Measurements from ENCODE around the gene ZNF530.
A peak's percentile ranks its signal among the peaks of the same experiment; 100 is the strongest.

Gene ZNF530

GRCh38 chr19:57599761-57600383 lies at the start of gene ZNF530:
Gene ZNF530 (plus strand): TSS chr19:57599885. CDS start chr19:57604346, 4,461 bp downstream.
- DNase-seq: peak; percentile 86

DNA sequence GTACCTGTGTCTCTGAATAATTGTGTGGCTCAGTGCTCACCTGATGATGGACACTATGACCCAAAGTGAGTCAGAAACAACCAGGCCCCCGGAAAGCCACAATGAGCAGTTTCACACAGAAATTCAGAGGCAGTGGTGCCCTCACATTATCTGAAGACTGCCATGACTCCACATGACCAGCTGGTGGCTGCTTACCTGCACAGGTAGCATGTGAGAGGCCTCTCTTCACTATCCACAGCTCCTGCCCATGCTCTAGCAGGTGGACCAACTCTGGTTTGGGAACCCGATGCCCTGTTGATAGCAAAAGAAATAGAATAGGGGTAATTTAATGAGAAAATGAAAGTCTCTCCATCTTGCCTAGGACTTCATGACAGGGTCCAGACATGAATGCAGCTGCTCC lies 47.3 kb upstream of the ZNF530 start:
- no peak for DNase-seq

DNA sequence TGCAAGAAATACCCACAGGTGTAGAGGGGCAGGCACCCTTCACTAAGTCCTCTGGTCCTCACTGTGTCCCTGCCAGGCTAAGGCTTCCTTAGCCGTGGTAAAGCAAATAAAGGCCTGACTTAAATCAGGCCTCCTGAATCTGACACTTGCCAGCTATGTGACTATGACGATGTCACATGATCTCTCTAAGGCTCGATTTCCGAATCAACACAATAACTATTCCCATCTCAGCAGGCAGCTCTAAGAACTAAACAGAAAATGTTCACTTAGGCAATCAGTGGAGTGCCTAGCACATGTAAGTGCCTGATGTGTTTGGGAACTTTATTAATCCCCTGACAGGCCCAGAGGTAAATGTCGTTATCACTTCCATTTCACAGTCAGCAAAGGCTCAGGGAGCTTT lies 42.0 kb upstream of the ZNF530 start:
- DNase-seq: no peak

GRCh38 chr19:57558525-57558924 lies 41.2 kb upstream of the ZNF530 start:
- DNase-seq: no peak

DNA sequence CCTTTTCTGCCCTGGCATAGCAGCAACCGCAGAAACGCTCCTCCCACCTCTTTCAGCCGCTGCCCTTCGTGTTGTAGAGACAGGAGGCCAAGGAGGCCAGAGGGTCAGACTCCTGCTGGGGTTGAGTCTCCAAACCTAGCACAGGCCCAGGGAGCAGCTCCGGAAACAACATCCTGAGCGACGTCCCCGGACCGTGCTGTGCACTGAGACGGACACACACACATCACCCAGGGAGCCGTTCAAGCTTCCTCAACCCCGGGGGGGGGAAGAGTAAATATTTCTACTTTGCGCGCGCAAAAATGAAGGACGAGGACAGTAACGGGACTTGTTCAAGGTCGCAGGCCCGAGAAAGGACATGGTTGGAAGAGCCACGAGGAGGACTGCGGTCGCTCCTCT lies 40.7 kb upstream of the ZNF530 start:
- no peak for DNase-seq

DNA sequence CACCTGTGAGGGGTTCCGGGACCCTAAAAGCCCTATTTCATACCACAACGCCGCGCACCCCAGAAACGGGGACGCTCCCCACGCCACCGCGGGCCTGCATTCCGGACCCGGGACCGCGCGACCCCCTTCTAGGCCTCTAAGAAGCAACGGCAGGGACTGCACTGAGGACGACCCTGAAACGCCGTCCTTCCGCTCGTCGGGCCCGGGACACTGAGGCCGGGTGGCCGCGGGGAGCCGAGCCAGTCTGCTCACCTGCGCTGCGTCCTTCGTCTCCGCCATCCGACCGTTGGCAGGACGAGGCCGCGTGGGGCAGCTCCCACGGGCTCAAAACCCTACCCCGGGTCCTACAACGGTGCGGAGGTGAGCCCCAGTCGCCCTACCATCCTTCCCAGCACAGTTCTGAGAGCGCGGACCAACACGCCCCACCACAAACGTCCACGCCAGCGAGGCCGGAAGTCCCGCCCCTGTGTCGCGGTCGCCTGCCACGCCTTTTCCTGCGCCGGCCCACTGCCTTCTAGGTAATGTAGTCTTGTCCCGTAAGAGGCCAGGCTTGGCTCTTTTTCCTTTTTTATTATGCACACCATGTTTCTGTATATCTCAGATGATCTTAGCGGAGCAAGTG lies 40.2 kb upstream of the ZNF530 start, which contains the start of gene ZNF550:
Gene ZNF550 (minus strand): TSS at position 460 of the 622 bp plus-strand sequence. CDS start 181 bp downstream, at position 279.
- peak; percentile 71 for DNase-seq

DNA sequence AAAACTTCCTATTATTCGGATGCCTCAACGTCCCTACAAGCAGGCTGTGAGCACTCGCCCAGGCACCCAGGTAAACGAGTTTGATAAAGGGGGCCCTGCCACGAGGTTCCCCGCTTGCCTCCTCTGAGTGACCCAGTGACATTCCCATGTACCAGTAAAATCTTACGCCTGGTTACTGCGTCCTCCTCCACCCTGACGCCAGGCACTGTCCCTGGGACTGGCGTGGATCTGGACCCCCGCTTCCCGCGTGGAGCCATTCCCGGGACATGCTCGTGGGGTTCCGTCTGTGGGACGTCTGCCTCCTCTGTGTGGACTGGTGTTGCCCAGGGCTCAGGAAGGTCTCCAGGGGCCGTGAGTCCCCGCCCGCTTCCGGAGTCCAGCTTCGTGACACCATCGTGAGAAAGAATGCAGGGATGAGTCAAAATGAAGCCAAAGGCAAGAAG lies 39.6 kb upstream of the ZNF530 start:
- DNase-seq: no peak

DNA sequence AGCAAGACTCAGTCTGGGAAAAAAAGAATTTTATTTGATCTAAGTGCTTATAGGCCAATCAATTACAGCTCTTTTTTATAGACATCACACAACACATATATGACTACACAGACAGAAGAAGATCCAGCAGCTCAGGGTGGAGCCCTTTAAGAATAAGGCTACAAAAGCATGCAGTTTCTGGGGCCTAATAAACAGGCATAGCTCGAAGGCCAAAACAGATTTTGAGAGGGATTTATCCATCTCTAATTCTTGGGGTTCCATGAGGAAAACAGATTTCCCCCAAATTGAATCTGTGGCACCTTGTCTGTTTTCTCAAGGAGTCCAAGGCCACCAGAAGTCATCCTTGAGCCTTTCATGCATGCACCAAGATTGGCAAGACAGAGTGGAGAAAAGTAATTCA lies 36.1 kb upstream of the ZNF530 start:
- DNase-seq: no peak

GRCh38 chr19:57566396-57567265 lies 33.1 kb upstream of the ZNF530 start:
- DNase-seq: no peak

DNA sequence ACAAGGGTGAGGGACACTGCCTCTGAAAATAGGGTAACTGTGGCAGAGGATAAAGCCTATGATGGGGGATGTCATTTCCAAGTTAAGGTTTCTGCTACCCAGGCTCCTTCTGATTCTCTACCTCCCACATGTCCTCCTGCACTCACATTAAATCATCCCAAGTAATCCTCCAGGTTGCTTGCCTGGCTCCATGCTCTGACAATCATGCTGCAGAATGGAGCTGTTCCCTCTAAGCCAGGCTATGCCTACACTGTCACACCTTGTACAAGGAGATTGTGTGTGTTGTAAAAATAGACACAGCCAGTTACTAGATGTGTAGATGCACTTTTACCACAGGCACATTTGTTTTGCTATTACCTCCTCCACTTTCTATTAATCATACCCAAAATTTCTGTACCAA lies 29.0 kb upstream of the ZNF530 start:
- DNase-seq: no peak

GRCh38 chr19:57572415-57572947 lies 27.2 kb upstream of the ZNF530 start:
- no peak for DNase-seq

DNA sequence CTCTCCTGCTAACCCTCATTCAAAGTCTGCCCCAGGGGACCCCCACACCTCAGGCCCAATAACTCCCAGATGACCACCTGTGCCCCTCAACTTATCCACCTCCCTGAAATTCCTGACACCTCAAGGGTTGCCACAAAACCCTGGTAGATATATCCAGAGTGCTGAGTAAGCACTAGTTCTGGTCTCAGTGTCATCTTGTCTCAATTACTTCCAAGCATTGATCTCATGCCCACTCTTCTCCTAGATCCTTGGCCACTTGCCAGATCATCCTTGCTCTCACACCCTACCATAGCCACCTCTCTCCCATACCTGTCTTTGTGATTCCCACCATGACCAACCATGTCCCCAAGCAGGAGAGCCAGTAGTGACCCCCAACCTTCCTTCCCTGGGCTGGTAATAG lies 23.0 kb upstream of the ZNF530 start:
- DNase-seq: no peak

- peak; percentile 89 for DNase-seq
These were observed 21.0 kb upstream of the ZNF530 start, which contains the start of gene ZNF416 for GRCh38 chr19:57578487-57579205. Gene ZNF416 (minus strand): TSS chr19:57578911. CDS start chr19:57578704, 207 bp downstream.

DNA sequence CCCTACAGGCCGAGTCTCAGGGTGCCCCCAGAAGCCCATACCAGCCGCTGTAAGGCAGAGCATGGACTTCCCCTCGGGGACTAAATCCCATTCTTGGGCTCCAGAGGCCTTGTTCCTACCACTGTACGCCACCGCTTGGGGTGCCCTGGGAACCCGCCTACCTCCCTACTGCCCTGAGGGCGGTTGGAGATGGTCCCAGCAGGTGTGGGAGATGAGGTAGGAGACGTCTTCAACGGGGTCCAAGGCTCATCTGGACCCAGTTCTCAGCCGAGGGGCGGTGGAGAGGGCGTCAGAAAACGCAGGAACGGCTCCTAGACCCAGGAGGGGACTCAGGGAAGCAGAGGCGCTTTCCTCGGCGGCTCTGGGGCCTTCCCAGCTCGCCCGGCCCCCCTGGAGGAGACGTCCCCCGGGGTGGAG lies 16.6 kb upstream of the ZNF530 start:
- no peak for DNase-seq

GRCh38 chr19:57583521-57584416 lies 15.9 kb upstream of the ZNF530 start, which contains the start of gene ZIK1:
Gene ZIK1 (plus strand): TSS chr19:57584145. CDS start chr19:57584357, 212 bp downstream.
- peak; percentile 92 for DNase-seq

DNA sequence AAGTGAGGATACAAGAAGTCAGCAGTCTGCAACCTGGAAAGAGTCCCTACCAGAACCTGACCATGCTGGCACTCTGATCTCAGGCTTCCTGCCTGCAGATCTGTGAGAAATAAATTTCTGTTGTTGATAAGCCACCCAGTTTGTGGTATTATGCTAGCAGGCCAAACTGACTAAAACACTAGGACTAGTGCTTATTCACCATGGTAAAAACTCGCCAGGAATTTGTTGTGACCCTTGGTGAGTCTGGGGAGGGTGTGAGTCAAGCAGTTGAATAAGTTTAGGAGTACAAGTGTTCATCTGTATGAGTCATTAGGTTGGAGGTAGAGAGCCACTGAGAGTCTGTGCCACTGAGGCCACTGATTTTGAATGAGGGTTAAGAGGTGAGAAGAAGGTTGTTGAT lies 12.2 kb upstream of the ZNF530 start:
- DNase-seq: no peak

DNA sequence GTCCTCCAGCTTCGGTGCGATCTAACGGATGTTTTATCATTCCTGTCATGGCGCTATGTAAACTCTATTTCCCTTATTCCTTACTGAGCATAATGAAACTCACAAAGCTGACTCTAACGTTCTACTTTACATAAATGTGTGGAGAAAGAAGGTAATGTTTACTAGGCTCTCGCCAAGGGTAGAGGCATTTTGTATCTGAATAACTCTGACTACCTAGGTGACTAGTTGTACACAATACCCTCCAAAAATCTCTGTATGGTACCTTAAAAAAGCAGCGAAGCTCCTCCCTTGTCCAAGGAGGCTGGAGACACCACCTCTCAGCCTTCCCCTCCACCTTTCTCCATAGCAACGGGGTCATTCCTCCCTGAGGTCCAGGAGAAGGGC lies 316 bp upstream of the ZNF530 start:
- no peak for DNase-seq

DNA sequence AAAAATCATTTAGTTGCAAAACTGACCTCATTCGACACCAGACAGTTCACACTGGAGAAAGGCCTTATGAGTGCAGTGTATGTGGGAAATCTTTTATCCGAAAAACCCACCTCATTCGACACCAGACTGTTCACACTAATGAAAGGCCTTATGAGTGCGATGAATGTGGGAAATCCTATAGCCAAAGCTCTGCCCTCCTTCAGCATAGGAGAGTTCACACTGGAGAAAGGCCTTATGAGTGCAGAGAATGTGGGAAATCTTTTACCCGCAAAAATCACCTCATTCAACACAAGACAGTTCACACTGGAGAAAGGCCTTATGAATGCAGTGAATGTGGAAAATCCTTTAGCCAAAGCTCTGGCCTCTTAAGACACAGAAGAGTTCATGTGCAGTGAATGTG lies 7.2 kb downstream of the ZNF530 start:
- DNase-seq: no peak

- DNase-seq: no peak
These were observed 11.4 kb downstream of the ZNF530 start for GRCh38 chr19:57611113-57611512.

DNA sequence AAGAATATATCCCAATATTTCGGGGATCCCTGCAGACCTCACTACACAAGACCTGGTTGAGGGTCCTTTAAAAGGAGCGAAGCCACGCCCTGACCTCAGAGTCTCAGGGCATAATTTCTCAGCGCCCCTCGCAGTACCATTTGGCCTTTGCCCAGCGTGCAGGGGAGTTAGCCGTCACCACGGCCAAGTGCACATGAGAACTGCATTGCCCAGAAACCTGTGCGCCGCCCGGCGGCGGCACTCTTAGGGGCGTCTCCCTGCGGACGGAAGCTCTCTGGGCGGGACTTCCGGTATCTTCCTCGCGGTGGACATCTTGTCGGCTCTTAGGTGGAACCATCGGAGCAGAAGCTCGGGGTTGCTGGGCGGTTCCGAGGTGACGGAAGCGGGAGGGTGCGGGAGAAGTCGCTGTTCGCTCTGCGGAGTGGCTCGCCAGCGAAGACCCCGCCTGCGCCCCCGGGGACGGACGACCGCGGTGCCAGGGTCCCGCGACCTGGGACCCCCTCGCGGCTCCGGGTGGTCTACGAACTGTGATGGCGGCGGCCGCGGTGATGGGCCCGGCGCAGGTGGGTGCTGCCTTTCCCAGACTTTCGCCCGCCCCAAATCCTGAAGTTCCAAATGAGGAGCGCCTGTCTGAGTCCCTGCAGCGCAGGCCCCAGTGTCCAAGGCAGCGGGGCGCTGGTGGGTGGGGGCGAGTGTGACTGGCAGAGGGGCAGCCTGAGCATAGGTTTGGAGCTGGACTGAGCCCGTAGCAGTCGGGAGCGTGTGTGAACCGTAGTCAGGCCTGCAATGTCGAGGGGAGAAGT lies 14.5 kb downstream of the ZNF530 start, which contains the start of gene ZNF134:
Gene ZNF134 (plus strand): TSS at position 302 of the 803 bp plus-strand sequence. CDS start 5,227 bp downstream, outside the sequence.
- peak; percentile 85 for DNase-seq
